HCEC 1CT (cell line): ENCODE results near the gene PITHD1.
"Not testable (repeated sequence)": the region's sequence is repeated elsewhere in the genome, so short reads cannot be mapped to it uniquely, and the experiment has no call there.

Source experiments
- DNase-seq: peaks from one replicate; pipeline ENCODE4 v3.0.0-alpha.2; 2017

PITHD1 gene

GRCh38 chr1:23774174-23774880 lies 3.9 kb upstream of the PITHD1 start:
- no peak for DNase-seq

GRCh38 chr1:23776217-23776616 lies 2.0 kb upstream of the PITHD1 start:
- no peak for DNase-seq

- DNase-seq: peak; percentile 71
These were observed 1.7 kb downstream of the PITHD1 start for GRCh38 chr1:23779826-23780371.

- not testable (repeated sequence) for DNase-seq
These were observed 4.9 kb downstream of the PITHD1 start for GRCh38 chr1:23783141-23783540.

GRCh38 chr1:23784846-23785245 lies 6.6 kb downstream of the PITHD1 start:
- DNase-seq: no peak

- DNase-seq: no peak
These were observed 9.5 kb downstream of the PITHD1 start for GRCh38 chr1:23787701-23788100.

GRCh38 chr1:23788695-23789094 lies 10.5 kb downstream of the PITHD1 start:
- DNase-seq: no peak

- peak; percentile 92 for DNase-seq
These were observed 12.7 kb downstream of the PITHD1 start, which contains the start of gene LYPLA2 for GRCh38 chr1:23790696-23791515. LYPLA2 (plus strand) TSS chr1:23791145; CDS start chr1:23792683, 1,538 bp downstream.

- no peak for DNase-seq
These were observed 13.4 kb downstream of the PITHD1 start for GRCh38 chr1:23791516-23792047.

- no peak for DNase-seq
These were observed 14.1 kb downstream of the PITHD1 start for GRCh38 chr1:23792151-23792945.

GRCh38 chr1:23793018-23793781 lies 15.0 kb downstream of the PITHD1 start:
- no peak for DNase-seq

- no peak for DNase-seq
These were observed 15.9 kb downstream of the PITHD1 start for GRCh38 chr1:23793861-23794731.

GRCh38 chr1:23794732-23795182 lies 16.5 kb downstream of the PITHD1 start:
- not testable (repeated sequence) for DNase-seq

- DNase-seq: no peak
These were observed 17.7 kb downstream of the PITHD1 start for GRCh38 chr1:23795676-23796465.

GRCh38 chr1:23796466-23797271 lies 18.5 kb downstream of the PITHD1 start:
- DNase-seq: no peak

- DNase-seq: no peak
These were observed 19.5 kb downstream of the PITHD1 start for GRCh38 chr1:23797478-23798448.

GRCh38 chr1:23798662-23799142 lies 20.5 kb downstream of the PITHD1 start:
- no peak for DNase-seq

GRCh38 chr1:23799255-23799569 lies 21.0 kb downstream of the PITHD1 start:
- DNase-seq: no peak
